Astrocyte (in vitro differentiated cells and primary cell): ENCODE data around the gene SPATA13.

Experiments used
- CTCF ChIP-seq: IDR thresholded peaks from 2 replicates; pipeline ENCODE4 v1.5.1; 2011; ENCODE audit warnings: low read depth, mild to moderate bottlenecking, inconsistent platforms, low read length, moderate library complexity; ENCODE audit not compliant: insufficient read depth
- EZH2 ChIP-seq: IDR thresholded peaks from 2 replicates; pipeline ENCODE4 v1.6.1; 2012; ENCODE audit warnings: mild to moderate bottlenecking, low read length, inconsistent platforms; ENCODE audit not compliant: insufficient read depth

GRCh38 chr13:24299488-24300114, 139.1 kb downstream of the SPATA13 start:
- no peak for TF ChIP-seq CTCF
- no peak for TF ChIP-seq EZH2
